GM10847 (cell line): ENCODE measurements around the gene RIPPLY2.

ENCODE experiments used
- POLR2A ChIP-seq: IDR thresholded peaks from 2 replicates; pipeline ENCODE4 v1.6.1; 2011; ENCODE audit not compliant: insufficient read length; ENCODE audit errors: extremely low read depth

Gene RIPPLY2

DNA sequence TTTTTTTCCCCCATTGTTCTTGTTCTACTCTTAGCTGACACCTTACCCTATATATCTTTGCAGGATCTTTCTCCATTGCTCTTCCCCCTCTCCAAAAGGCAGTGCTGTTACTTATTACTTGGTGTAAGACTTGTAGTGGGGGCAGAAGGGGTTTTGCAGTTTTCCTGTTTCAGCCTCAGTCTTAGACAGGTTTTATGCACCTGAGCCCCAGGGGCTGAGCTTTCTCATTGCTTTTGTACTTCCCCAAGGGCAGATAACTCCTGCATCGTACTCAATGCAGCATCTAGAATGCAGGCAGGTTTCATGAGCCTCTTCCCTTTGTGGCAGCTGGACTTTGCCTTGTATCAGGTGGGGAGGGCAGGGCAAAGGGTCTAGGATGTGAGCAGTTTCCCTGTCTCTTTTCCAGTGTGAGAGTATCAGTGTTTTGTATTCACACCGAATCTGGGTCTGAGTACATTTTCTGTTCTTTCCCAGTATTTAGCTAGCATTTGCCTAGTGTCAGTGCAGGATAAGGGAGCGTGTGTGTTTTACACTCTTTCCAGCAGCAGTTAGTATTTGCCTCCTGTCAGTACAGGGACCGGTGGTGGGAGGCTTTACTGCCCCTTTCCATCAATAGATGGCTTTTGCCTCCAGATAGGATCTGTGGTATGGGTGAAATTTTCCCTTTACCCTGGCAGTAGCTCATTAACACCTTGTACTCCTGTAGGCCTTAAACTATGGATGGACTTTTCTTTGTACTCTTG, 25.9 kb downstream of the RIPPLY2 start:
- TF ChIP-seq POLR2A = no peak

GRCh38 chr6:83879746-83880145, 26.6 kb downstream of the RIPPLY2 start:
- TF ChIP-seq POLR2A = no peak

GRCh38 chr6:83883240-83883639, 30.1 kb downstream of the RIPPLY2 start:
- TF ChIP-seq POLR2A = no peak

DNA sequence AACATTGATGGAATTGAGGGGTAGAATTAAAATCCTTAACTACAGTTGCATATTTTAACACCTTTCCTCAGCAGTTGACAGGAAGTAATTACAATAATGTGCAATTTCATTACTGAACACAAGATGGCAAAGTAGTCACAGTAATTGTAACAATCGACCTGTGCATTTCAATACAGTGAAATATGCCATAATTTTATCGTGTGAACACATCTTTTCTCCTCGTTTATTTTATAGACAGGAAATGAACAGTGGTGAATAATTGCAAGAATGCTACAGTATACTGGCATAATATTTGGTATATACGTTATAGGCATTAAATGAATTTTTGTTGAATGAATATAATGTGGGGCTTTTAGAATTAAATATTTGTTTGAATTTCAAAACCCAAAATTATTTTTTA, 31.4 kb downstream of the RIPPLY2 start:
- TF ChIP-seq POLR2A = no peak

DNA sequence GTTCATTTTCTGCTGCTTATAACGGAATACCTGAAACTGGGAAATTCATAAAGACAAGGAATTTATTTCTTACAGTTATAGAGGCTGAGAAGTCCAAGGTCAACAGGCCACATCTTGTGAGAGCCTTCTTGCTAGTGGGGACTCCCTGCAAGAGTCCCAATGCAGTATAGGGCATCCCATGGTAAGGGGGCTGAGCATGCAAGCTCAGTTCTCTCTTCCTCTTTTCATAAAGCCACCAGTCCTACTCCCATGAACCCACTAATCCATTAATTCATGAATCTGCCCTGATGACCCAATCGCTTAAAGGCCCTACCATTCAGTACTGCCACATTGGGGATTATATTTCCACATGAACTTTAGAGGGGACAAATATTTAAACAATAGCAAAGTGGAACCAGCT, 32.8 kb downstream of the RIPPLY2 start:
- TF ChIP-seq POLR2A = no peak

GRCh38 chr6:83889621-83890020, 36.5 kb downstream of the RIPPLY2 start:
- TF ChIP-seq POLR2A = no peak

DNA sequence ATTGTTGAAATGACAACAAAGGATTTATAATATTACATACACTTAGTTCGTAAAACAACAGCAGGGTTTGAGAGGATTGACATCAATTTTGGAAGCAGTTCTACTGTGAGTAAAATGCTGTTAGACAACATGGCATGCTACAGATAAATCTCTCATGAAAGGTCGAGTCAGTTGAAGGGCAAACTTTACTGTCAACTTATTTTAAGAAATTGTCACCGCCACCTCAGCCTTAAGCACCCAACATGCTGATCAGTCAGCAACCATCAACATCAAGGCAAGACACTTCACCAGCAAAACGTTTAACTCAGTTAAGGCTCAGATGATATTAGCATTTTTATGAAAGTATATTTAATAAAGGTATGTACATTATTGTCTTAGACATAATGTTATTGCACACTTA, 37.4 kb downstream of the RIPPLY2 start:
- no peak for TF ChIP-seq POLR2A

DNA sequence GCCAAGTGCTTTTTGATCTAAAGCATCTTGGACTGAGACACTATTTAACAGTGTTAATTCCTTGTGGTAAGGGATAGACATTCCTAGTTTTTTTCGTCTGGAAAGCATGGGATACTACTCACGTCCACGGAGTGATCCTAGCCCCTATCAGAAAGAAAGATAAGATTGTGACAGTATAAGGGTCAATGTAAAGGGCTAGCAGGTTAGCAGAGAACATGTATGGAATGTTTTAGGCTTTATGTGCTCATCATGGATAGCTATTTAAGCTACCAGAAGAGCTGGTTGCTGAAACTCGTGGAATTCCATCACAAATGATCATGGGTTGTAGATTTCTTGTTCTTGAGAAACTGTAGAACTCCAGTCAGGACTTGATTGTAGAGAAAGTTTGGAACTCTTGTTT, 38.4 kb downstream of the RIPPLY2 start:
- TF ChIP-seq POLR2A = no peak

- no peak for TF ChIP-seq POLR2A
Measured at GRCh38 chr6:83893024-83893423, 39.9 kb downstream of the RIPPLY2 start.

GRCh38 chr6:83901624-83902023, 48.5 kb downstream of the RIPPLY2 start:
- TF ChIP-seq POLR2A = no peak

DNA sequence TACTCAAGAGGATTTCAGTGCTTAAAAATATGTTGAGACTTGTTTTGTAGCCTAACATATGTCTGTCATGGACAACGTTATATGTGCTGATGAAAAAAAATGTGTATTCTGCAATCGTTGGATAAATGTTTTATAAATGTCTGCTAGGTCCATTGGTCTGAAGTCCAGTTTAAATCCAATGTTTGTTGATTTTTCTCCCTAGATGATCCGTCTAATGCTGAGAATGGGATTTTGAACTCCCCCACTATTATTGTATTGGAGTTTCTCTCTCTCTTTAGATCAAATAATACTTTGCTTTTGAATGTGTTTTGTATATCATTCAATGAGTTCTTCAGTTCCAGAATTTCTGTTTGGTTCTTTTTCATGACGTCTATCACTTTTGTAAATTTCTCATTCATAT, 51.2 kb downstream of the RIPPLY2 start:
- TF ChIP-seq POLR2A = no peak

DNA sequence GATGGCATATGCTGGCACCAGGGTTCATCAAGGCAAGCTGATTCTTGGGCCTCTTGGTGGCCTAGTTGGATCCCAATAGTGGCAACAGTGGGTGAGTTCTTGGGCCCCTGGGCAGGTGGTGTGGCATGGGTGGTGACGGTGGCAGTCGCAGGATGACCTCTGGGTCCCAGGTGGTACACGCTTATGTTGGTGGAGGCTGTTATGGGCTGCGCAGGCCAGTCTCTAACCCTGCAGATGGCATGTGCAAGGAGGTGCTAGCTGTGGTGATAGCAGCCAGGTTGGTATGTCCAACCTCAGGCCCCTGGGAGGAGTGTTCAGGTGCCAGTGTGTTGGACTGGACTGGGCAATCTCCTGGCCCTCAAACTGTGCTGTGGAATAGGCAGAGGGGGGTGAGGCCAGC, 52.5 kb downstream of the RIPPLY2 start:
- TF ChIP-seq POLR2A = no peak
